ENCODE results near the gene NCR3LG1.

DNA sequence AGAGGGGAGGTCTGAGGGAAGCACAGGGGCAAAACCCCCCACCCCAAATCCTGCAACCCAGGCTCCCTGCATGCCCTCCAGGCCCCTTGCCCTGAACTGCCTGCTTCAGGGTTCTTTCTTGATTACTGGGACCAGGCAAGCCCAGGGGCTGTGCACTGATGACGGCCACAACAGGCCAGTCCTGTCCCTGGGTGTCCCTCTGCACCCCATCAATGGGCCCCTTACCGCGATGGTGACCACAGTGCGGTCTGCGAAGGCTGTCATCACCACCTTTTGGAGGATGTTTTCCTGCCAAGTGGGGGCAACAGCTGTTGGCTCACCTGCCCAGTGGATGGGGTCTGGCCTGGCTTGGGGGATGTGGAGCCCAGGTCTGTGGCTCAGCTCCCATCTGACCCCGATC is 41.9 kb downstream of the NCR3LG1 start:
- TF ChIP-seq POLR2AphosphoS5 (IDR thresholded peaks at IDR 0.05; ENCODE audit: borderline replicate concordance, low read depth, low read length) (no peak), FOXP2 (optimal IDR thresholded peaks at IDR 0.05; ENCODE audit: control extremely low read depth, extremely low read length, insufficient read depth) (no peak), EZH2 (IDR thresholded peaks at IDR 0.05) (no peak)

Measured in SK-N-MC (cell line).